ENCODE results near the gene PTPRH.

The PTPRH gene

GRCh38 chr19:55254625-55254977 lies 45.3 kb upstream of the PTPRH start:
- no peak for TF ChIP-seq ZBTB7A (IDR thresholded peaks at IDR 0.05; ENCODE audit: low read depth)
- no peak for TF ChIP-seq YY1 (IDR thresholded peaks at IDR 0.05; ENCODE audit: low read depth)
- no peak for TF ChIP-seq EGR1 (IDR thresholded peaks at IDR 0.05)
- no peak for TF ChIP-seq RAD21 (IDR thresholded peaks at IDR 0.05; ENCODE audit: low read depth)
- no peak for TF ChIP-seq FOXM1 (IDR thresholded peaks at IDR 0.05; ENCODE audit: borderline replicate concordance, low read depth)

DNA sequence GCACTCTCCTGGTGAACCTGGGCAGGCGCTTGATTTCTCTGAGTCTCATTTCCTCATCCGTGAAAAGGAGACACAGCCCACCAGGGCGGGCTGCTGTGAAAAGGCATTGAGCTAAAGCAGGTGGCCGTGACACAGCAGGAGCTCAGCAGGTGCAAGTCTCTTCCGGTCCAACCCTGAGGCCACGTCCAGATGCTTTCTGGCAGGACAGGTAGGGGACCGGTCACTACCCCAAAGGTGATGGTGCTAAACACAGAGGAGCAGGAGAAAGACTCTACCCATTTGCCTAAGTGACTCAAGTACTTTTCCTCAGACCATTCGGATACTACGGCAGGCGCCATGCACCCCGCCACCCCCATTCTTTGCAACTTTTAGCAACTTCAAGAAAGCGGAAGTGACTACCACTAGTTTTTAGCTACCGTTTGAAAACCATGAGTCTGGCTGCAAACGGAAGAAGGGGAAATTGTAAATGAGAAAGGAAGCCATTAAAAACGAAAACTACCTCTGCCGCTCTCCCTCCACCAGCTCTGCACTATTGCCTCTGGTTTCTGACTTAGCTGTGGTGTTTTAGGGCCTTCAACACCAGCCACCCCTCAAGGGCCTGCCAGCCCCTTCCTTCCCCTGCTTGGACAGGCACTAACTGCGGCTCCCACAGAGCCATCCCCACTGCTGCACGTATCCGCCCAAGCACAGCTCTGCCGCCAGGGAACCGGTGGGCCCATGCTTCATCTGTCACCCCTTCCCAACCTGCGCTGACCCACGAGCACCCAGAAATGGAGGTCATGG lies 44.7 kb upstream of the PTPRH start:
- no peak for TF ChIP-seq NFIC (IDR thresholded peaks at IDR 0.05)
- TF ChIP-seq CREB1 (IDR thresholded peaks at IDR 0.05; ENCODE audit: low read depth) = no peak
- TF ChIP-seq, protein P1, sequence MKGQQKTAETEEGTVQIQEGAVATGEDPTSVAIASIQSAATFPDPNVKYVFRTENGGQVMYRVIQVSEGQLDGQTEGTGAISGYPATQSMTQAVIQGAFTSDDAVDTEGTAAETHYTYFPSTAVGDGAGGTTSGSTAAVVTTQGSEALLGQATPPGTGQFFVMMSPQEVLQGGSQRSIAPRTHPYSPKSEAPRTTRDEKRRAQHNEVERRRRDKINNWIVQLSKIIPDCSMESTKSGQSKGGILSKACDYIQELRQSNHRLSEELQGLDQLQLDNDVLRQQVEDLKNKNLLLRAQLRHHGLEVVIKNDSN (IDR thresholded peaks at IDR 0.05) = no peak
- TF ChIP-seq MAX (IDR thresholded peaks at IDR 0.05) = no peak
- no peak for TF ChIP-seq FOXM1 (IDR thresholded peaks at IDR 0.05; ENCODE audit: borderline replicate concordance, low read depth)
- no peak for TF ChIP-seq EP300 (IDR thresholded peaks at IDR 0.05; ENCODE audit: borderline replicate concordance)
- TF ChIP-seq EGR1 (IDR thresholded peaks at IDR 0.05) = no peak
- TF ChIP-seq TCF12 (IDR thresholded peaks at IDR 0.05; ENCODE audit: low read depth) = no peak
- TF ChIP-seq RAD21 (IDR thresholded peaks at IDR 0.05; ENCODE audit: low read depth) = no peak
- TF ChIP-seq, protein P2, sequence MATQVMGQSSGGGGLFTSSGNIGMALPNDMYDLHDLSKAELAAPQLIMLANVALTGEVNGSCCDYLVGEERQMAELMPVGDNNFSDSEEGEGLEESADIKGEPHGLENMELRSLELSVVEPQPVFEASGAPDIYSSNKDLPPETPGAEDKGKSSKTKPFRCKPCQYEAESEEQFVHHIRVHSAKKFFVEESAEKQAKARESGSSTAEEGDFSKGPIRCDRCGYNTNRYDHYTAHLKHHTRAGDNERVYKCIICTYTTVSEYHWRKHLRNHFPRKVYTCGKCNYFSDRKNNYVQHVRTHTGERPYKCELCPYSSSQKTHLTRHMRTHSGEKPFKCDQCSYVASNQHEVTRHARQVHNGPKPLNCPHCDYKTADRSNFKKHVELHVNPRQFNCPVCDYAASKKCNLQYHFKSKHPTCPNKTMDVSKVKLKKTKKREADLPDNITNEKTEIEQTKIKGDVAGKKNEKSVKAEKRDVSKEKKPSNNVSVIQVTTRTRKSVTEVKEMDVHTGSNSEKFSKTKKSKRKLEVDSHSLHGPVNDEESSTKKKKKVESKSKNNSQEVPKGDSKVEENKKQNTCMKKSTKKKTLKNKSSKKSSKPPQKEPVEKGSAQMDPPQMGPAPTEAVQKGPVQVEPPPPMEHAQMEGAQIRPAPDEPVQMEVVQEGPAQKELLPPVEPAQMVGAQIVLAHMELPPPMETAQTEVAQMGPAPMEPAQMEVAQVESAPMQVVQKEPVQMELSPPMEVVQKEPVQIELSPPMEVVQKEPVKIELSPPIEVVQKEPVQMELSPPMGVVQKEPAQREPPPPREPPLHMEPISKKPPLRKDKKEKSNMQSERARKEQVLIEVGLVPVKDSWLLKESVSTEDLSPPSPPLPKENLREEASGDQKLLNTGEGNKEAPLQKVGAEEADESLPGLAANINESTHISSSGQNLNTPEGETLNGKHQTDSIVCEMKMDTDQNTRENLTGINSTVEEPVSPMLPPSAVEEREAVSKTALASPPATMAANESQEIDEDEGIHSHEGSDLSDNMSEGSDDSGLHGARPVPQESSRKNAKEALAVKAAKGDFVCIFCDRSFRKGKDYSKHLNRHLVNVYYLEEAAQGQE (IDR thresholded peaks at IDR 0.05; ENCODE audit: low read depth) = no peak
- no peak for TF ChIP-seq TAF1 (IDR thresholded peaks at IDR 0.05; ENCODE audit: low read depth)
- no peak for TF ChIP-seq ZBTB7A (IDR thresholded peaks at IDR 0.05; ENCODE audit: low read depth)
- TF ChIP-seq CEBPB (IDR thresholded peaks at IDR 0.05) = no peak
- no peak for TF ChIP-seq YY1 (IDR thresholded peaks at IDR 0.05; ENCODE audit: low read depth)
- no peak for TF ChIP-seq TEAD4 (IDR thresholded peaks at IDR 0.05)

- TF ChIP-seq, protein P2 (IDR thresholded peaks at IDR 0.05; ENCODE audit: low read depth) = no peak
- TF ChIP-seq ZBTB7A (IDR thresholded peaks at IDR 0.05; ENCODE audit: low read depth) (no peak), CEBPB (IDR thresholded peaks at IDR 0.05) (no peak), TEAD4 (IDR thresholded peaks at IDR 0.05) (no peak), CREB1 (IDR thresholded peaks at IDR 0.05; ENCODE audit: low read depth) (no peak), MAX (IDR thresholded peaks at IDR 0.05) (no peak), EP300 (IDR thresholded peaks at IDR 0.05; ENCODE audit: borderline replicate concordance) (no peak), EGR1 (IDR thresholded peaks at IDR 0.05) (no peak), FOXM1 (IDR thresholded peaks at IDR 0.05; ENCODE audit: borderline replicate concordance, low read depth) (no peak), TCF12 (IDR thresholded peaks at IDR 0.05; ENCODE audit: low read depth) (no peak), YY1 (IDR thresholded peaks at IDR 0.05; ENCODE audit: low read depth) (no peak), RAD21 (IDR thresholded peaks at IDR 0.05; ENCODE audit: low read depth) (no peak), NFIC (IDR thresholded peaks at IDR 0.05) (no peak)
- TF ChIP-seq, protein P1 (IDR thresholded peaks at IDR 0.05) = no peak
These were observed 43.7 kb upstream of the PTPRH start for GRCh38 chr19:55252760-55253663.

DNA sequence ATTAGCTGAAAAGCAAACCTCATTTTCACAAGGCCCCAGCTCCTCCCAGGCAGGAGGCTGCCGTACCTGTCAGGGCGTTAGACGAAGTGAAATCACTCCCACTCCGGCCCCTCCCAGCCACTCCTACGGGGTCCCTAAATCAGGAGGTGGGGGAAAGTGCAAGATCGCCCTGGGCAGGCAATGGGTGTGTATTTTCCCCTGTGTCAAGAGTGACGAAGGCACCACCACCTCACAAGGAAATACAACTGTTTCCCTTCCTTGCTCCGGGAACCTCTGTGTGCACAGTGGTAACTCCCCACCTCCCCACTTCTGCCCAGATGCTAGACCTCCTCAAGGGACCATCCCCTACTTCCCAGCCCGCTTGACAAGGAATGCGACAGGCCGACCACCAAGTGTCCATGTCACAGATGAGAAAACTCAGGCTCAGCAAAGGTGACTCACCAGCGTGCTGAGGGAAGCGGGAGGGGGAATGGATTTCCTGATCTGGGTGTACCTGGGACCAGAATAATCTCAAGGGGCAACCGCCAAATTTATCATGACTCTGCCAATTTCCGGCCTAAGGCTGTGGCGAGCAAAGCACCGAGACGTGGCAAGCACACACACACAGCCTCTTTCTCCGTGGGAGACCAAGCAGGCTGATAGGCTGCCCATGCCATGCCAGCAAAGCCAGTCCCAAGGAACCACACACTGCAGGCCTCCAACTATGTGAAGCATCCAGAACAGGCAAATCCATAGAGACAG lies 42.2 kb upstream of the PTPRH start:
- no peak for TF ChIP-seq ZBTB7A (IDR thresholded peaks at IDR 0.05; ENCODE audit: low read depth)
- TF ChIP-seq EP300 (IDR thresholded peaks at IDR 0.05; ENCODE audit: borderline replicate concordance) = no peak
- TF ChIP-seq TEAD4 (IDR thresholded peaks at IDR 0.05) = no peak
